Metanephros (tissue), 1 donor: ENCODE results near the gene SEC24D. TPM values are rescaled to one million over a fixed set of nuclear protein-coding genes. Genes with fewer than 3 reads are reported as not detected.

Experiments used
- total RNA-seq: library from RNA; depleted of rRNA; stranded (reverse); fragments of >200 nt; gene quantifications from one replicate; pipeline ENCODE4 v1.2.3, GENCODE V29; 2014

SEC24D gene
- 48.5 TPM for total RNA-seq

GRCh38 chr4:118835571-118836300 is at the start of gene SEC24D:
TSS of gene SEC24D (minus strand) at chr4:118836126. CDS start at chr4:118833696, 2,430 bp downstream.

GRCh38 chr4:118684873-118685811 is 150.8 kb downstream of the SEC24D start, which contains the start of gene METTL14:
TSS of gene METTL14 (plus strand) at chr4:118685392. CDS start at chr4:118685535, 143 bp downstream.

Other genes with a start within 250 kb of the SEC24D start
- 30.4 TPM for gene METTL14, start 150.7 kb downstream of the SEC24D start, total RNA-seq
- 29.0 TPM for gene SYNPO2, start 52.7 kb upstream of the SEC24D start, total RNA-seq